Measurements from ENCODE around the gene ME1. TPM values are rescaled to one million over a fixed set of nuclear protein-coding genes. Genes with fewer than 3 reads are reported as not detected.

ME1 gene
- total RNA-seq, 1 experiment from 2014 or later, result 7.8 TPM

DNA sequence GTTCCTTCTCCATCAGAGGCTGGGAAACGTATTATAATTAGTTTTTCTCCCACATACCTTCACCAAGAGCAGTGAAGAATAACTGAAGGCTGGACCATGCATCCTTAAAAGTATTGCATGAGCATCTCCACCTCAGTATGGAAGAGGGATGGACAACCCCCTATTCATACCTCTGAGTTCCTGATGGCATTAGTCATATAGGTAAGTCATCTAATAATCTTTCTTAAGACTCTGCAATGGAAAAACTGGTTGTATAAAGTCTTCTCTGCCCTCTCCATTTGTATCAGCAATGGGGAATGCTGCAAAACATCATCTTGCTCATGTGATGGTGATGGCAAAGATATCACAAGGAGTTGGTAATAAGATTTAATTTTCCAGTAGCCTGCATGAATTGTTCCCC is 262.3 kb downstream of the ME1 start:
- no peaks in the 10 kb centered on the region for H3K4me1 Mint-ChIP-seq
- Histone ChIP-seq H3K9me3 (ENCODE audit: control insufficient read depth, low read depth, low read length) (no peaks in the 10 kb centered on the region), H3K4ac (ENCODE audit: low read depth, low read length) (no peak overlapping the region), H4K20me1 (ENCODE audit: control insufficient read depth, insufficient read depth, insufficient read length) (no peaks in the 10 kb centered on the region), H2AK5ac (ENCODE audit: insufficient read length, low read length) (no peak overlapping the region), H3K4me2 (ENCODE audit: insufficient read depth, insufficient read length, low read length) (no peak overlapping the region), H2BK120ac (ENCODE audit: low read depth, low read length, poor library complexity, severe bottlenecking) (no peak overlapping the region), H2AFZ (ENCODE audit: low read length) (no peak overlapping the region), H2BK12ac (ENCODE audit: insufficient read length, low read depth, low read length) (no peak overlapping the region), H3K79me1 (ENCODE audit: insufficient read depth, low read depth, low read length, poor library complexity, severe bottlenecking) (no peaks in the 10 kb centered on the region), H3K79me2 (ENCODE audit: insufficient read depth, low read length) (no peaks in the 10 kb centered on the region; the same call in 1 of the 2 replicates), H3K18ac (ENCODE audit: insufficient read length, low read depth, low read length) (no peak overlapping the region), H3K56ac (ENCODE audit: insufficient read length, low read depth, low read length) (no peak overlapping the region), H2BK20ac (ENCODE audit: low read depth, low read length, poor library complexity, severe bottlenecking) (no peak overlapping the region), H3K23ac (ENCODE audit: insufficient read length, low read depth, low read length) (no peak overlapping the region), H4K91ac (ENCODE audit: insufficient read length, low read depth, low read length) (no peak overlapping the region), H3T11ph (ENCODE audit: low read length) (no peak overlapping the region), H3K23me2 (ENCODE audit: insufficient read length, low read depth, low read length, poor library complexity, severe bottlenecking) (no peaks in the 10 kb centered on the region), H3K27ac (ENCODE audit: insufficient read length, low read depth, low read length) (no peak overlapping the region), H3K27me3 (ENCODE audit: insufficient read depth, low read length) (no peaks in the 10 kb centered on the region), H3K14ac (ENCODE audit: insufficient read depth, low read length) (no peak overlapping the region), H3K4me1 (ENCODE audit: insufficient read depth, low read length) (no peaks in the 10 kb centered on the region), H2BK15ac (ENCODE audit: low read depth, low read length) (no peak overlapping the region), H4K5ac (ENCODE audit: insufficient read length, low read depth, low read length) (no peak overlapping the region), H4K8ac (replicated peaks; ENCODE audit: insufficient read length, low read depth, low read length) (no peak overlapping the region), H3K9ac (ENCODE audit: extremely low read depth, insufficient read length, low read length) (no peak overlapping the region), H2BK5ac (ENCODE audit: insufficient read length, low read length) (no peak overlapping the region)
- H3K4me3 Mint-ChIP-seq, result no peak overlapping the region
- no peak for TF ChIP-seq CTCF (conservative IDR thresholded peaks at IDR 0.05)
- H3K9me3 Mint-ChIP-seq, result no peaks in the 10 kb centered on the region
- no peak overlapping the region for H3K27ac Mint-ChIP-seq
- H3K27me3 Mint-ChIP-seq (ENCODE audit: low read depth), result no peaks in the 10 kb centered on the region
- WGBS (ENCODE audit: extremely low coverage, insufficient read length, low lambda C conversion rate), result no CpG with 5 or more reads among the region's 1 CpG
- no peak for DNase-seq
- peaks cover 26 to 87% (median 71%) of the 10 kb centered on the region in 3 experiments; a peak in 6 of 7 replicates for H3K36me3 Mint-ChIP-seq (ENCODE audit: insufficient read depth in 1 of 3, low read depth in 3 of 3)
